ENCODE data around the gene B4GALT5.

- TF ChIP-seq CTCF (IDR thresholded peaks at IDR 0.05): no peak
- no peak for TF ChIP-seq EP300 (IDR thresholded peaks at IDR 0.05)
- no peak for TF ChIP-seq POLR2A (IDR thresholded peaks at IDR 0.05)
- no peak for TF ChIP-seq POLR2AphosphoS5 (IDR thresholded peaks at IDR 0.05)
These were observed 2.1 kb downstream of the B4GALT5 start for GRCh38 chr20:49711667-49711987.
